HK-2 (cell line): Measurements from ENCODE around the gene GRK5.
"Not testable (repeated sequence)": the region's sequence is repeated elsewhere in the genome, so short reads cannot be mapped to it uniquely, and the experiment has no call there.

Experiments used
- DNase-seq: peaks from one replicate; pipeline ENCODE4 v3.0.0-alpha.2; 2018; ENCODE audit not compliant: unreplicated experiment

The GRK5 gene

DNA sequence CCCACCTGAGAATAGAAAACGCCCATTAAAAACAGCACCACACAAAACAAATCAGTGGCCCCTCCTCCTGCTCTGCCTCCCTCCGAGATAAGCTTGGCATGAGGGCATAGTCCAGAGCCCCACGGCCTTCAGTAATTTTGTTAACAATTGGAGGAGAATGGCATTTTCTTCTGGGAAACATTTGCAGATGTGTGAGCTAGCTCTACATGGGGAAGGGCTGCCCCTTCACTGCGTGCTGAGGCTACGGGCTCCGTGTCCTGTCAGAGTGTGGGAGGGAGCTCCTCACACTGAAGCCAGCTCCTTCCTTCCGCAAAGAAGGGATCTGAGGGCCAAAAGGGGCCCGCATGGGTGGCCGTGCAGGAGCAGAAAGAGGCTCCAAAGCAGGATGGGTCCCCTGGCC is 15.2 kb downstream of the GRK5 start:
- DNase-seq, result no peak

DNA sequence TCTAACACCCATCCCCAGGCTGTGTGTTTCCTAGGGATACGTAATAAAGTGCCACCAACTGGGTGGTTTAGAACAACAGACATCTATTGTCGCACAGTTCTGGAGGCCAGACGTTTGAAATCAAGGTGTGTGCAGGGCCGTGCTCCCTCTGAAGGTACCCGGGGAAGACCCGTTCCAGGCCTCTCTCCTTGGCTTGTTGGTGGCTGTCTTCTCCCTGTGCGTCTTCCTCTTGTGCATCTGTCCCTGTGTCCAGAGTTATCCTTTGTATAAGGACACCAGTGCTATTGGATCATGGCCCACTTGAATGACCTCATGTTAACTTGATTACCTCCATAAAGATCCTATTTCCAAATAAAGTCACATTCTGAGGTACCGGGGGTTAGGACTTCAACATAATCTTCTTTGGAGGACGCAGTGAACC is 15.6 kb downstream of the GRK5 start:
- no peak for DNase-seq

DNA sequence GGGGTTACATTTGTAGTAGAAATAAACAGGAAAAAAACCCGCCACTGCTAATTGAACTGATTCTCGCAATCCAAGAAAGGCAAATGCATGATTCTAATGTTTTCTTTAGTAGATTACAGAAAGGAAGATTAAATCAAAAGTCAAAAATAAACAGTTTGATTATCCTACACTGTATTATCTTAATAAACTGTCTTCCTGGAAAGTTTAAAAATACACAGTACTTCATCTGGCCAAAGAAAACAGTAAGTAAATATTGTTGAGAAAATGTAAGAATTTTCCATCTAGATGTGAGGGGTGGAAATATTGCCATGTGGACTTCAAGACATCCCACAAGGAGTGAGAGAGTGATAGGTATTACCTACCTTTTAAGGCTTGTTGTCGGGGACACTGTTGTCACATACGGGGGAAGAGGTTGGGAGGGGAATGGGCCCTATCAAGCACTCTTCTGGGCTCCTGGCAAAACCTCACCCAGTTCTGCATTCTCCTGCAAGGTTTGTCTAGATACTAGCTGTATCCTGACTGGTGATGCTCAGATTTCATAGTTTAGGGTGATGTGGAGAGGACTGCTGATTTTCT is 17.8 kb downstream of the GRK5 start:
- no peak for DNase-seq

DNA sequence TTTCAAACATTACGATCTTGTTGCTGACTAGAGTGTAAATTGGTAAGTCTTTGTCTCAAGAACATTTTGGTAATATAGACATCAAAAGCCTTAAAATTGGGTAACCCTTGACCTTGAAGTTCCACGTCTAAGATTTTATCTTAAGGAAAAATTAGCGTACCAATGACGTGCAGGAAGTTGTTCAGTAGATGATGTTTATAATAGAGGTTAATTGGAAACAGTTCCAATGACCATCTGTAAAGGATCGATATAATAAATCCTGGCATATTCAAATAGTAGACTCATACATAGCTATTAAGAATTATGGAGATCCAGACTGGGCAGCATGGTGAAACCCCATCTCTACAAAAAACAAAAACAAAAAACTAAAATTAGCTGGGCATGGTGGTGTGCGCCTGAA is 20.5 kb downstream of the GRK5 start:
- no peak for DNase-seq

DNA sequence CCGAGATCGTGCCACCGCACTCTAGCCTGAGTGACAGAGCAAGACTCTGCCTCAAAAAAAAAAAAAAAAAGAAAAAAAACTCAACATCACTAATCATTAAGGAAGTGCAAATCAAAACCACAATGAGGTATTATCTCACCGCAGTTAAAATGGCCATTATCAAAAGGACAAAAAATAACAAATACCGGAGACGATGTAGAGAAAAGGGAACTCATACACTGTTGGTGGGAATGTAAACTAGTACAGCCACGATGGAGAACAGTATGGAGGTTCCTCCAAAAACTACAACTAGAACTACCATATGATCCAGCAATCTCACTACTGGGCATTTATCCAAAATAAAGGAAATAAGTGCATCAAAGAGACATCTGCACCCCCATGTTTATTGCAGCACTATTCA is 24.3 kb downstream of the GRK5 start:
- no peak for DNase-seq

DNA sequence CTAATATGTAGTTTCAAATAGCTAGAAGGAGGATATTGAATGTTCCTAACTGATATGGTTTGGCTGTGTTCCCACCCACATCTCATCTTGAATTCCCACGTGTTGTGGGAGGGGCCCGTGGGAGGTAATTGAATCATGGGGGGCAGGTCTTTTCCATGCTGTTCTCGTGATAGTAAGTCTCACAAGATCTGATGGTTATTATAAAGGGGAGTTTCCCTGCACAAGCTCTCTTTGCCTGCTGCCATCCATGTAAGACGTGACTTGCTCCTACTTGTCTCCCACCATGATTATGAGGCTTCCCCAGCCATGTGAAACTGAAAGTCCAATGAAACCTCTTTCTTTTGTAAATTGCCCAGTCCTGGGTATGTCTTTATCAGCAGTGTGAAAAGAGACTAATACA is 25.1 kb downstream of the GRK5 start:
- not testable (repeated sequence) for DNase-seq

DNA sequence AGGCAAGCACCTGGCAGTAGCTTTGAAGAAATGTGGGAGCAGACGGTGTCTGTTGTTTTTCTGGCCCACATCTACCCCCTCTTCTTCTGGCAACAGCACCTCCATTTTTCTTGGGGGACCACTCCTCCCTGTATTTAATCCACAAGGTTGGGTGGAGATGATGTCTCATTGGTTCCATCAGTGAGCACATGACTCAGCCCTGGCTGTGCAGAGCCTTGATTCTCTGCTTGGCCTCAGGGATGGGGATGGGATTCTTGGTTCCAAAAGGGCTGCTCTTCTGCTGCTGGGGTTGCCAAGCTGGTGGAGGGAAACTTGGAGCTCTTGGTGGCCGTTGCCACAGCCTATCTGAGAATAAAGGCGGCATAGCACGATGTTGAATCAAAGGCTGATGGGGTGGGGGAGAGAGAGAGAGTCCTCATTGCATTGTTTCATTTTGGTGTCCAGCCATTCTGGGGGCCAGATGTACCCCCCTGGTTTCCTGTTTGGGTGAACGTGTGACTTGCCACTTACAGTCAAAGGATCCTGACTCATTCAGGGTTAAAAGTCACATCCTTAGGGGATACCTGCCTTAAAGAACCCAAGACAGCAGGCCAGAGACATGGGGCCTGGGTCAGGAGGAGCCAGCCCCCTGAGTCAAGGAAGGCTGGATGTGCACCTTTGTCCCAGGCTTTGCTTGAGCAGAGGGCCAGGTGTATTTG is 25.9 kb downstream of the GRK5 start:
- DNase-seq, result no peak

DNA sequence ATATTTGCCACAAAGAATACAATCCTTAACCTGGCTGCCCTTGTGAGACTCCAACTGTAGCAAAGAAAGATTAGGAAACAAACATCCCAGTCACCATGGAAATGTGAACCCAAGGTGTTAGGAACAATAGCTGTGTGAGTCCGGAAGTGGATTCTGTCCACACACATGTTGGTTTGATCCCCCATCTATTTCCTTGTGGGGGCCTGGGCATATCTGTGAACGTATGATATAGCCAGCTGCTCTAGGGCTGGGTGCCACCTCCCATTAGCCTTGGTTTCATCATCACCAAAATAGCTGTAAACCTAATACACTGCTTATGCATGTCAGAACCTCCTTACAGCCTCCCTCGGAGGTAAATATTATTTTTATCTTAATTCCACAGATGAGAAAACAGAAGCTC is 26.4 kb downstream of the GRK5 start:
- DNase-seq, result no peak

DNA sequence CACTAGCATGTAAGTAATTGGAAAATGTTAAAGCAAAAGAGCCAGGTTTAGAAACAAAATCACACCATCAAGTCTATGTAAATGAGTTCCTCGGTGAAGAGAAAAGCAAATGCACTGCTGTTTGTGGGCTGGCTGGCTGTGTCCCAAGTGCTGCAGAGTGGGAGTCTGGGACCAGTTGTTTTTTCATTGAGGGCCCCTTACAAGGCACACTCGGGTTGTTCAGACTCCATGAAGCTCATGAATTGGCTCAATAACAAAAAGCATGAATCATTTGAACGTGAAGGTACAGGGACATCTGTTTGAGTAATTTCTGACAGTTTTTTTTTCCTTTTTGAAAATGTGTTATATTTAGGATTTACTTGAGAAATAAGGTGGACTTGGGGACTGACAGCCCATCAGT is 28.0 kb downstream of the GRK5 start:
- DNase-seq, result no peak

DNA sequence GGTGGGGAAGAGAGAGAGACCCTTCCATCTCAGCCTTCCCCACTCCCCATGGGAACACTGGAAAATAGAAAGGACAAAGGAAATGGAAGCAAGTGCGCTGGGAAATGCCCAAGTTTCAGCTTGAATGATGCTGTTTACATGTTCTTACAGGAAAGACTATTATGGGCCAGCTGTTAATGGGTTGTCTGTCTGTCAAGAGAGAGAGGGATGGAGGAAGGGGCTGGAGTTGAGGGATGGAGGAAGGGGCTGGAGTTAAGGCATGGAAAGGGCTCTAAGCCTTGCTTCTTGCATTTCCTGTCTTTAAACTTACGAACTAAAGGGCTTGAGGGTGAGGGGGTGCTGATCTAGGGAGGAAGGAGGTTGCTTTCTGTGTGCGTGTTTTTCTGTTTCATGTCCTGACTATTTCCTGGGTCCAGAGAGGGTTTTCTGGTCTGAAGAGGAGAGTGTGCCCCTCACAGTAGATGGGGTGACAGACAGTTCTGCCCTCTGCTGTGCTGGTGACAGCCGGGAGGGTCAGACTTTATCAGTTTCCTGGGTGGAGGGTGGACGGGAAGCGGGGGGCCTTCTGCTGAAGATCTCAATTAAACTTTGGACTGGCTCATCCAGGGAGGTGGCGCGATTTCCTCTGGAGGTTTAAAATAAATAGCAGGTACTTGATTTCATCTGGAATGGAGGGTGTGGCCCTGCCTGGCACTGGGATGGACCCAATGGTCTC is 30.5 kb downstream of the GRK5 start:
- no peak for DNase-seq

DNA sequence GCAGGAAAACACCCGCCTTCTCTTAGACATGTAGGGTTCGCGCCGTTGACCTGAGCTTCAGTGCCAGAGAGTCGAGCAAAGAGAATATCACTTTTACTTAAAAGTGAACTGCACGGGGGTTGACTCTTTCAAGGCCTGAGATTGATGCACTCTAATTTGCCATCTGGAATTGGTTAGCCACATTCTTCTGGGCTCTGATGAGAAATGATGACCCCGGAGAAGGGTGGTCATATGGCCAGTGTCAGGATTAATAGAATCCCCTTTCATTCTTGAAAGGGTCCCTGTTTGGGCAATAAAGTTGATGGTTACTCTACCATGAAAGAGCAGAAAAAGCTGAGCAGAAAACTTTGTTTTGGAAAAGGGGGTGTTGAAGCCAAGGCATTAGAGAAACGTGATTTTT is 31.2 kb downstream of the GRK5 start:
- DNase-seq, result no peak

DNA sequence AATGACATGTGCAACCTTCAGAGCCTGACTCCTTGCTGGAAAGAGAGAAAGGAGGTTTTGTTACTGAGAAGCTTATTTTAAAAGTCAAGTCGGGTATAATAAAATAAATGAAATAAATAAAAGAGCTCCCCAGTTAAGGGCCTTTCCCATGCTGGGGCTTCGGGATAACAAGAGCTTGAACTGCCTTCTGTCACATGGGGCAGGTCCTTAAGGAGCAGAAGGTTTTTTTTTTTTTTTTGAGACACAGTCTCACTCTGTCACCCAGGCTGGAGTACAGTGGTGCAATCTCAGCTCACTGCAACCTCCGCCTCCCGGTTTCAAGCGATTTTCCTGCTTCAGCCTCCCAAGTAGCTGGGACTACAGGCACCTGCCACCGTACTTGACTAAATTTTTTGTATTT is 31.6 kb downstream of the GRK5 start:
- DNase-seq, result not testable (repeated sequence)

DNA sequence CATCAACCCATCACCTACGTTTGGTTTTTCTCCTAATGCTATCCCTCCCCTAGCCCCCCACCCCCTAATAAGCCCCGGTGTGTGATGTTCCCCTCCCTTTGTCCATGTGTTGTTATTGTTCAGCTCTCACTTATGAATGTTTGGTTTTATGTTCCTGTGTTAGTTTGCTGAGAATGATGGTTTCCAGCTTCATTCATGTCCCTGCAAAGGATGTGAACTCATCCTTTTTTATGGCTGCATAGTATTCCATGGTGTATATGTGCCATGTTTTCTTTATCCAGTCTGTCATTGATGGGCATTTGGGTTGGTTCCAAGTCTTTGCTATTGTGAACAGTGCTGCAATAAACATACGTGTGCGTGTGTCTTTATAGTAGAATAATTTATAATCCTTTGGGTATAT is 32.3 kb downstream of the GRK5 start:
- DNase-seq, result not testable (repeated sequence)

DNA sequence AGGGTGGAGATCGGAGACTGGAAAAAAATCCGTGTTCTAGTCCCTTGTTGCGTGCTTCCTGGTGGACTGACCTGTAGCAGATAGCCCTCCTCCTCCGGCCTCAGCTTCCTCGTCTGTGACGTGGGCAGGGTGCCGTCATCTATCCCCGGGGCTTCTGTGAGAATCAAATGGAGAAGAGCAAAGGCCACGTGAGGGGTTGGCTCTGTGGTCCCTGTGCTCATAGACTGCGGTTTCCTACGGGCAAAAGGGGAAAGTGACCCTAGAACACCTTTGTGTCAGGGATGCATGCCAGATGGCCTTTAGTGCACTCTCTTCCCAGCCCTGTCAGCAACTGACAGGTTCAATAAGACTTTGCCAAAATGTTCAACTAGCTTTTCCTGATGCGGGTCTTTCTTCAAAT is 33.7 kb downstream of the GRK5 start:
- no peak for DNase-seq

DNA sequence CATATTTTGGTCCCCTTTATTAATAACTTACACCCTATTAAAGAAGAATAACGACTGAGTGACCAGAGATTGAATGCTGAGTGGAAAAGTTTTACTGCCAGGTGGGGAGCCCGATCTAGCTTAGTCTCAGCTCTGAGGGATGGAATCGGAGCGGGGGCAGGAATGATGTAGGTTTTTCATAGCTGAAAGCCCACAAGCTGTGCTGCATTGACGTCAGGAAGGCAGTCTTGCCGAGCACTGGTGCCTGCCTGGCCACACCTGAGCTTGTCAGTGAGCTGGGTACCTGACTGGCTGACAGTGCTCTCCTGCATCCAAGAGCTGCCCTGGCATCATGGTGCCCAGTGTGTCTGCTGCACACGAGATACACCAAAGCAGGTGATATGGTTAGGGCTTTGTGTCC is 34.8 kb downstream of the GRK5 start:
- no peak for DNase-seq

DNA sequence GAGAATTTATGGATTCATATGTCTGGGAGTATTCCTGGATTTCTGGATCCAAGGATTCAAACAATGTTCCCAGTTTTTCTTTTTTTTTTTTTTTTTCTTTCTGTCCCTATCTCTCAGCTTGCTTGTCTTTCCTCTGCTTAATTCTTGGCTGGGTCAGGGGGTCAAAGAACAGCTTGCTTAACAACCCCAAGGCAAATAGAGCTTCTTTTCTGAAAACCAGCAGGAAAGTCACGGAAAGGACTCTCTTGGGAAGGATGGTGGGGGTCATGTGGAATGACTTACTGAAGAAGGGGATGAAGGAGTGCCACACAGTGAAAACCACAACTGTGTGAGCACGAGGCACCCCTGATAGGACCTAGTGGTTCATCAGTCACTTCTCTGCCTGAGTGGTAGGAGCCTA is 36.1 kb downstream of the GRK5 start:
- no peak for DNase-seq

DNA sequence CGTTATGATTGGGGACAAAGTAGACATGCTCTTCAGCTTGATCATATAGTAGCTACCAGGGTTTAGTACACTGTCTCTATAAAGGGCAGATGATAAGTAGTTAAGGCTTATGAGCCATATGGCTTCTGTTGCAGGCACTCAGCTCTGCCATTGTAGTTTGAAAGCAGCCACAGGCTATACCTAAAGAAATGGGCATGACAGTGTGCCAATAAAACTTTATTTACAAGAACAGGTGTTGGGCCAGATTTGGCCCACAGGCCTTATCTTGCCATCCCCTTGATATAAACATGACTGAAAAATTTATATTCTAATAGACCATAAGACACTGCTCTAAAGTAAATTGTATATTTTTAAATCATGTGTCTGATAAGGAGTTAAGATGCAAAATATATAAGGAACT is 36.6 kb downstream of the GRK5 start:
- no peak for DNase-seq

DNA sequence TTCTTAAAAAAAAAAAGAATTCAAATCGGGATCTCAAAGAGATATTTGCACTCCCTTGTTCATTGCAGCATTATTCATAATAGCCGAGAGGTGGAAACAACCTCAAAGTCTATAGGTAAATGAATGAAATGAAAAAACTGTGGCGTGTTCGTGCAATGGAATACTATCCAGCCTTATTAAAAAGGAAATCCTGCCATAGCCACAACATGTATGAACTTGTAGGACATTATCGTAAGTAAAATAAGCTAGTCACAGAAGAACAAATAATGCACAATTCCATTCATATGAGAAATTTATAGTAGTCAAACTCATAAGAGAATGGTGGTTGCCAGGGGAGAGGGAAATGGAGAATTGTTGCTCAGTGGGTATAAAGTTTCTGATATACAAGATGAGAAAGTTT is 37.9 kb downstream of the GRK5 start:
- no peak for DNase-seq

DNA sequence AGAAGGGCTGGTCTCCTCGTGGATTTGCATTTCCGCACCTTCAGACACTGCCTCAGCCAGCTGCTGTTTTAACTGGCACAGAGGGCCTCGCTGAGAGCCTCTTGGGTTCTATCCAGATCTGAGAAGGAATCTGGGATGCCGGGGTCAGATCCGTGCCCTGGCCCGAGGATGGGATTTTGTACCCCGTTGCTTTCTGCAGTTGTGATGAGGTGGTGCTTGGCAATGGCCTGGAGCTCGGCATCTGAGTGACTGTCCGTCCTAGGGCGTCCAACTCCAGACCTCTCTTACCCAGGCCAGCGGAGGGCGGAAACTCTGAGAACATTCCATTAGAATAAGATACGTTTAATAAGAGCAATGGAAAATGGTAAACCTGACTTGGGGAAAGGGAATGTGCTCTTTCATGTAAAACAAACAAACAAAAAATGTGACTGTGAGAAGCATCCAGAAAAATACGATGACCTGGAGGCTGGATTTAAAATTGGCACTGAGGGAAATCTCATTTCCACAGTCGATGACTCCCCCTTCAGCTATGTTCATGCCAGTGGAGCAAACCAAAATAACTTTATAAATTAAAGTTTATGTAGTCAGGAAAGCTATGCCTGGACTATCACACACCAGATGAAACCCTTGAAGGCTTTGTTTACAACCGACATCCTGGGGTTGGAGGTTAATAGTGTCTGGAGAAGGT is 39.6 kb downstream of the GRK5 start:
- DNase-seq, result no peak

DNA sequence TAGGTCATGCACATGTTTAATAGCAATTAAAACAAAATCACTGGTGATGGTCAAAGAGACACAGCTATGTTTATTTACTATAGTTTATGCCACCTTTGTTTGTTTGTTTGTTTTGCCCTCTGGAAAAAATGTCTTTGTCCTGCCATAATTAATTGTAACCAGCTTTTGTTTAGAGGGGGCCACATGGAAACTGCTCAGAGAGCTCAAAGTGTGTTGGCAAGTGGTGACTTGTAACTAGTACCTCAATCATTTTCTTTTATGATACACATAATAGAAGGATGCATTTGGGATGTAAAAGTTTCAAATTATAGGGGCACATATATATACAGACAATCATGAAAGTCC is 40.2 kb downstream of the GRK5 start:
- no peak for DNase-seq

DNA sequence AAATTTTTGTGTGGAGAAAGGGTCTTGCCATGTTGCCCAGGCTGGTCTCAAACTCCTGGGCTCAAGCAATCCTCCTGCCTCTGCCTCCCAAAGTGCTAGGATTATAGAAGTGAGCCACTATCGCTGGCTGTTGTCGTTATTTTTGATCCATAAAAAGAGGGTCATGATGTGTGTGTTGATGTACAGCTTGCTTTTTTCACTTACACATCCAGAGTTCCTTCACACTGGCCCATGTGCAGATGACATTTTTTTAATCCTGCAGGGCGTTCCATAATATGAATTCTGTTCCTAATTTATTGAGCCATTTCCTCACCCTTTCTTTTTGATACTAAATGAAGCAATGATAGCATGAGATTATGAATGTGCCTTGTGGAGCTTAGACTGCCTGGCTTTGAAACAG is 40.8 kb downstream of the GRK5 start:
- DNase-seq, result no peak

DNA sequence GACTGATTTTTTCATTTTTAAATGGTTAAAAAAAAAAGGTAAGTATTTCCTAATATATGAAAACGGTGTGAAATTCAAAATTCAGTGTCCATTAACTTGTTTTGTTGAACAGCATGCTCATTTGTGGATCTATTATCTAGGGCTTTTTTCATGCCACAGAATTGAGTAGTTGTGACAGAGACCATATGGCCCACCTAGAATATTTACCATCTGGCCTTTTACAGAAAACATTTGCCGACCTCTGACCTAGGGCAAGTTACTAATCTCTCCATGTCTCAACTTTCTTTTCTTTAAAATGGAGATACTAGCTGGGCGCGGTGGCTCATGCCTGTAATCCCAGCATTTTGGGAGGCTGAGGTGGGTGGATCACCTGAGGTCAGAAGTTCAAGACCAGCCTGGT is 41.3 kb downstream of the GRK5 start:
- no peak for DNase-seq
